WTC11 (cell line): ENCODE data around the gene MGAT4A.

ENCODE experiments used
- JUN ChIP-seq: sonication (generic); formaldehyde crosslinking; IDR thresholded peaks from 2 replicates; pipeline ENCODE4 v1.8.0; 2023; ENCODE audit warnings: mild to moderate bottlenecking, missing genetic modification reagents
- MYBL2 ChIP-seq: sonication (generic); formaldehyde crosslinking; IDR thresholded peaks from 2 replicates; pipeline ENCODE4 v1.8.1; 2023; ENCODE audit warnings: mild to moderate bottlenecking, moderate library complexity, missing genetic modification reagents
- SMAD3 ChIP-seq: sonication (generic); formaldehyde crosslinking; IDR thresholded peaks from 2 replicates; pipeline ENCODE4 v1.8.0; 2022; ENCODE audit warnings: missing genetic modification reagents, mild to moderate bottlenecking, borderline replicate concordance
- USF2 ChIP-seq: sonication (generic); formaldehyde crosslinking; IDR thresholded peaks from 2 replicates; pipeline ENCODE4 v1.8.1; 2023; ENCODE audit warnings: mild to moderate bottlenecking, missing genetic modification reagents, moderate library complexity
- TF ChIP-seq, protein P1 (sequence below): fragments of 200-600 bp; IDR thresholded peaks from 2 replicates; pipeline ENCODE4 v1.8.0; 2022; ENCODE audit warnings: antibody characterized with exemption

DNA sequence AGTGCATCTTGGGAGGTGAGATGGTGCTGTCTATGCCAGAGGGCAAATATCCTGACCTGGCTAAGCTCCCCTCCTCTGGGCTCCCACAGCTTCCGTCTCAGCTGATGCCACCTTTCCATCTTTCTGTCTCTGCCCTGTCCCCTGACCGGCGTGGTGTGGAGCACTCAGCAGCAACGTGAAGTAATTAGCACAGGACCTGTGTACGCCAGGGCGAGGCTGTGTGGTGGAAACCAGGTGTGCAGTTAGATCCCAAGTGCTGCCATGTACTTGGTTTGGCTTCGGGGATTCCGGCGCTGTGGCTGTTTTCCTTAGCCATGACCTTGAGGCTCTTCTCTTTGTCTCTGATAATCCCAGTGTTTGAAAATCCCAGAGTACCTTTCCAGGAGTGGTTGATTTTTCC is 159.1 kb downstream of the MGAT4A start:
- TF ChIP-seq JUN (CRISPR knock-in tag) = no peak
- TF ChIP-seq, protein P1, sequence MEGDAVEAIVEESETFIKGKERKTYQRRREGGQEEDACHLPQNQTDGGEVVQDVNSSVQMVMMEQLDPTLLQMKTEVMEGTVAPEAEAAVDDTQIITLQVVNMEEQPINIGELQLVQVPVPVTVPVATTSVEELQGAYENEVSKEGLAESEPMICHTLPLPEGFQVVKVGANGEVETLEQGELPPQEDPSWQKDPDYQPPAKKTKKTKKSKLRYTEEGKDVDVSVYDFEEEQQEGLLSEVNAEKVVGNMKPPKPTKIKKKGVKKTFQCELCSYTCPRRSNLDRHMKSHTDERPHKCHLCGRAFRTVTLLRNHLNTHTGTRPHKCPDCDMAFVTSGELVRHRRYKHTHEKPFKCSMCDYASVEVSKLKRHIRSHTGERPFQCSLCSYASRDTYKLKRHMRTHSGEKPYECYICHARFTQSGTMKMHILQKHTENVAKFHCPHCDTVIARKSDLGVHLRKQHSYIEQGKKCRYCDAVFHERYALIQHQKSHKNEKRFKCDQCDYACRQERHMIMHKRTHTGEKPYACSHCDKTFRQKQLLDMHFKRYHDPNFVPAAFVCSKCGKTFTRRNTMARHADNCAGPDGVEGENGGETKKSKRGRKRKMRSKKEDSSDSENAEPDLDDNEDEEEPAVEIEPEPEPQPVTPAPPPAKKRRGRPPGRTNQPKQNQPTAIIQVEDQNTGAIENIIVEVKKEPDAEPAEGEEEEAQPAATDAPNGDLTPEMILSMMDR = no peak
- no peak for TF ChIP-seq USF2 (CRISPR knock-in tag)
- TF ChIP-seq MYBL2 (CRISPR knock-in tag) = no peak
- no peak for TF ChIP-seq SMAD3 (CRISPR knock-in tag)
